ENCODE measurements around the gene OR10Z1.

- TF ChIP-seq ELF1 (IDR thresholded peaks at IDR 0.05) (no peak), YY1 (IDR thresholded peaks at IDR 0.05; ENCODE audit: low read depth) (no peak), NFIC (IDR thresholded peaks at IDR 0.05; ENCODE audit: borderline replicate concordance) (no peak), SMC3 (IDR thresholded peaks at IDR 0.05; ENCODE audit: low read depth, low read length) (no peak), NRF1 (IDR thresholded peaks at IDR 0.05; ENCODE audit: low read depth, low read length) (no peak)
- TF ChIP-seq, protein P1, sequence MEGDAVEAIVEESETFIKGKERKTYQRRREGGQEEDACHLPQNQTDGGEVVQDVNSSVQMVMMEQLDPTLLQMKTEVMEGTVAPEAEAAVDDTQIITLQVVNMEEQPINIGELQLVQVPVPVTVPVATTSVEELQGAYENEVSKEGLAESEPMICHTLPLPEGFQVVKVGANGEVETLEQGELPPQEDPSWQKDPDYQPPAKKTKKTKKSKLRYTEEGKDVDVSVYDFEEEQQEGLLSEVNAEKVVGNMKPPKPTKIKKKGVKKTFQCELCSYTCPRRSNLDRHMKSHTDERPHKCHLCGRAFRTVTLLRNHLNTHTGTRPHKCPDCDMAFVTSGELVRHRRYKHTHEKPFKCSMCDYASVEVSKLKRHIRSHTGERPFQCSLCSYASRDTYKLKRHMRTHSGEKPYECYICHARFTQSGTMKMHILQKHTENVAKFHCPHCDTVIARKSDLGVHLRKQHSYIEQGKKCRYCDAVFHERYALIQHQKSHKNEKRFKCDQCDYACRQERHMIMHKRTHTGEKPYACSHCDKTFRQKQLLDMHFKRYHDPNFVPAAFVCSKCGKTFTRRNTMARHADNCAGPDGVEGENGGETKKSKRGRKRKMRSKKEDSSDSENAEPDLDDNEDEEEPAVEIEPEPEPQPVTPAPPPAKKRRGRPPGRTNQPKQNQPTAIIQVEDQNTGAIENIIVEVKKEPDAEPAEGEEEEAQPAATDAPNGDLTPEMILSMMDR (IDR thresholded peaks at IDR 0.05): no peak
- TF ChIP-seq, protein P2, sequence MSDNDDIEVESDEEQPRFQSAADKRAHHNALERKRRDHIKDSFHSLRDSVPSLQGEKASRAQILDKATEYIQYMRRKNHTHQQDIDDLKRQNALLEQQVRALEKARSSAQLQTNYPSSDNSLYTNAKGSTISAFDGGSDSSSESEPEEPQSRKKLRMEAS (IDR thresholded peaks at IDR 0.05; ENCODE audit: low read depth): no peak
Observed at GRCh38 chr1:158654571-158654970, 49.5 kb downstream of the OR10Z1 start.
